K562 (cell line): Measurements from ENCODE around the gene KCNK16. TPM values are rescaled to one million over a fixed set of nuclear protein-coding genes. Genes with fewer than 3 reads are reported as not detected.

ENCODE experiments used
- ATAC-seq: fragments of 200-7000 bp; cut with Tn5 transposase; 3 replicates; pipeline ENCODE4 v1.9.1; 2020; ENCODE audit warnings: moderate library complexity
- BruUV-seq: library from RNA; stranded (reverse); fragments of 400-500 nt; replicated peaks from 2 replicates; lab custom pipeline; 2021; lab: Mats Ljungman, UMichigan
- CTCF ChIA-PET: fragments of 300-600 bp; formaldehyde crosslinking; extraction: SDS; loops from one replicate; lab custom pipeline; 2021; ENCODE audit warnings: low intra/inter-chr PET ratio; lab: Yijun Ruan, JAX
- POLR2A ChIA-PET: fragments of 300-600, 350-650 bp; sonication (Branson Sonifier 250); formaldehyde crosslinking; extraction: SDS; loops from one replicate; lab custom pipeline; 2021; ENCODE audit warnings: antibody characterized with exemption, inconsistent platforms; lab: Yijun Ruan, JAX
- DNase-seq, 4 experiments: peaks; one replicate each; pipeline versions ENCODE4 v3.0.0 to v3.0.0-alpha.2; 2011 to 2018; ENCODE audit warnings: low spot score in 3 of 4, mixed read lengths in 3 of 4; ENCODE audit errors: extremely low read depth in 1 of 4
- FAIRE-seq: peaks from 2 replicates; lab custom pipeline; 2011; peaks lifted over from hg19 to GRCh38; lab: Jason Lieb, UNC
- H2AFZ ChIP-seq: 2 replicates; pipeline ENCODE4 v1.6.0; 2011; ENCODE audit warnings: low read depth, low read length, control low read depth, inconsistent platforms
- H3K27ac ChIP-seq: fragments of 200-600 bp; 3 replicates; pipeline ENCODE4 v1.8.0; 2011; ENCODE audit warnings: low read depth, mild to moderate bottlenecking, control low read depth, inconsistent platforms, low read length, moderate library complexity, mixed read lengths; ENCODE audit errors: extremely low read depth
- H3K27me3 ChIP-seq, 2 experiments: fragments of 300-600 bp in 1 of 2; 2 replicates in 1 of 2; 3 replicates in 1 of 2; pipeline versions ENCODE4 v1.6.0 to v1.8.0; 2011; ENCODE audit warnings: inconsistent platforms in 2 of 2, low read length in 2 of 2, mild to moderate bottlenecking in 1 of 2, mixed read lengths in 1 of 2, moderate library complexity in 1 of 2; ENCODE audit not compliant: control insufficient read depth in 2 of 2, insufficient read depth in 2 of 2
- H3K36me3 ChIP-seq: fragments of 300-600 bp; 3 replicates; pipeline ENCODE4 v1.8.0; 2011; ENCODE audit warnings: mild to moderate bottlenecking, low read length, inconsistent platforms; ENCODE audit not compliant: control insufficient read depth, insufficient read depth
- H3K4me1 ChIP-seq, 2 experiments: fragments of 200-600 bp in 1 of 2; replicated peaks in 1 of 2; 2 replicates in 1 of 2; 3 replicates in 1 of 2; pipeline versions ENCODE4 v1.5.1 to v1.8.0; 2011; ENCODE audit warnings: inconsistent platforms in 2 of 2, low read length in 2 of 2, mild to moderate bottlenecking in 1 of 2, mixed read lengths in 1 of 2, moderate library complexity in 1 of 2; ENCODE audit not compliant: control insufficient read depth in 2 of 2, insufficient read depth in 2 of 2
- H3K4me2 ChIP-seq: 2 replicates; pipeline ENCODE4 v1.6.1; 2011; ENCODE audit warnings: low read length, control low read depth, inconsistent platforms, mixed read lengths; ENCODE audit not compliant: insufficient read depth
- H3K4me3 ChIP-seq: fragments of 200-600 bp; sonication (generic), shearing (Covaris generic); 2 replicates; pipeline ENCODE4 v1.5.1; 2016; ENCODE audit warnings: control low read depth, inconsistent platforms
- H3K79me2 ChIP-seq: fragments of 200-600 bp; 3 replicates; pipeline ENCODE4 v1.8.0; 2011; ENCODE audit warnings: low read length, inconsistent platforms; ENCODE audit not compliant: control insufficient read depth, insufficient read depth
- H3K9ac ChIP-seq, 2 experiments: 2 replicates each; pipeline versions ENCODE4 v1.6.0 to v1.6.1; 2011; ENCODE audit warnings: low read depth in 2 of 2, low read length in 2 of 2, control low read depth in 1 of 2, inconsistent platforms in 1 of 2, mild to moderate bottlenecking in 1 of 2, mixed read lengths in 1 of 2; ENCODE audit not compliant: insufficient read depth in 1 of 2
- H3K9me1 ChIP-seq: one replicate; pipeline ENCODE4 v1.6.0; 2011; ENCODE audit warnings: inconsistent platforms, mild to moderate bottlenecking, low read length, moderate library complexity; ENCODE audit not compliant: control insufficient read depth, insufficient read depth
- H3K9me3 ChIP-seq: replicated peaks from 2 replicates; pipeline ENCODE4 v1.5.1; 2011; ENCODE audit warnings: low read depth, low read length, inconsistent platforms; ENCODE audit not compliant: control insufficient read depth, insufficient read depth
- H4K20me1 ChIP-seq: replicated peaks from 2 replicates; pipeline ENCODE4 v1.6.1; 2011; ENCODE audit warnings: low read length, inconsistent platforms, mixed read lengths; ENCODE audit not compliant: control insufficient read depth, insufficient read depth
- ASH1L ChIP-seq: fragments of 450-650 bp; IDR thresholded peaks from 2 replicates; pipeline ENCODE4 v1.6.1; 2018; ENCODE audit warnings: borderline replicate concordance, mild to moderate bottlenecking, low read depth; ENCODE audit not compliant: partially characterized antibody
- ELF2 ChIP-seq: fragments of 250-450 bp; sonication (Bioruptor Pico); IDR thresholded peaks from 2 replicates; pipeline ENCODE4 v1.5.0; 2021; ENCODE audit warnings: mild to moderate bottlenecking
- GTF2E2 ChIP-seq: fragments of 200-800 bp; sonication (Bioruptor generic); IDR thresholded peaks from 2 replicates; pipeline ENCODE4 v1.6.1; 2016; ENCODE audit warnings: missing genetic modification characterization, missing compliant biosample characterization
- LCOR ChIP-seq: sonication (generic); formaldehyde crosslinking; IDR thresholded peaks from 2 replicates; pipeline ENCODE4 v1.8.0; 2022; ENCODE audit warnings: mild to moderate bottlenecking, missing genetic modification reagents
- POU5F1 ChIP-seq: fragments of 150-350 bp; IDR thresholded peaks from 2 replicates; pipeline ENCODE4 v1.6.1; 2014; ENCODE audit warnings: borderline replicate concordance, low read length, low read depth, mild to moderate bottlenecking; ENCODE audit not compliant: partially characterized antibody
- SIX5 ChIP-seq, 2 experiments: IDR thresholded peaks; 2 replicates each; pipeline ENCODE4 v1.6.1; 2011; ENCODE audit warnings: low read length in 2 of 2, borderline replicate concordance in 1 of 2, low read depth in 1 of 2, mild to moderate bottlenecking in 1 of 2, moderate library complexity in 1 of 2; ENCODE audit not compliant: insufficient read depth in 1 of 2
- SMAD4 ChIP-seq: fragments of 250-450 bp; sonication (Bioruptor Pico); conservative IDR thresholded peaks from 2 replicates; pipeline ENCODE4 v1.8.0; 2021; ENCODE audit warnings: inconsistent platforms, mild to moderate bottlenecking, moderate library complexity
- SNRNP70 ChIP-seq: fragments of 200-400 bp; formaldehyde crosslinking; optimal IDR thresholded peaks from 2 replicates; pipeline ENCODE3; 2017; ENCODE audit warnings: low read depth, low read length
- ZHX1 ChIP-seq: fragments of 150-350 bp; conservative IDR thresholded peaks from 2 replicates; pipeline ENCODE4 v1.6.1; 2014; ENCODE audit warnings: low read length
- ZNF551 ChIP-seq: fragments of 250-450 bp; sonication (Bioruptor Pico); IDR thresholded peaks from 2 replicates; pipeline ENCODE4 v1.5.0; 2021; ENCODE audit warnings: mild to moderate bottlenecking, moderate library complexity
- ZNF707 ChIP-seq: fragments of 250-450 bp; sonication (Bioruptor Pico); conservative IDR thresholded peaks from 2 replicates; pipeline ENCODE4 v1.8.0; 2022; ENCODE audit warnings: inconsistent platforms, mild to moderate bottlenecking, moderate library complexity
- WGBS: fragments of 100-300 bp; shearing (Covaris generic); methylation state at CpG from one replicate; pipeline ENCODE4 v1.1.6; 2016; ENCODE audit warnings: low coverage, mixed read lengths; ENCODE audit not compliant: insufficient coverage; ENCODE audit errors: missing lambda C conversion rate; 5-methylcytosine and 5-hydroxymethylcytosine counted together
- in situ Hi-C: fragments of 300-500 bp; cut with MboI; formaldehyde crosslinking; loops from 4 replicates; pipeline ENCODE4 v1.15.0; 2018; ENCODE audit warnings: inconsistent platforms, mixed read lengths
- intact Hi-C: fragments of 100-400 bp; cut with micrococcal nuclease; formaldehyde crosslinking; loops from 2 replicates; pipeline ENCODE4 v1.14.2; 2022
- polyA plus RNA-seq, 8 experiments: library from polyadenylated mRNA; depleted of rRNA in 4 of 8; stranded (reverse) in 5 of 8; unstranded in 3 of 8; fragments of >200 nt; fragmentation: Nextera tagmentation in 2 of 8; fragmentation: Illumina TruSeq in 1 of 8; extraction: Ambion mirVana in 2 of 8; extraction: Trizol in 1 of 8; gene quantifications; 2 replicates each; pipeline versions ENCODE4 v1.2.1 to v1.2.3, GENCODE V29; 2011 to 2014; ENCODE audit warnings: inconsistent platforms in 1 of 8, missing spikeins in 1 of 8
- total RNA-seq, 7 experiments: library from RNA; depleted of rRNA in 6 of 7; stranded (reverse); fragments of >200 nt in 6 of 7; fragmentation: Illumina TruSeq in 2 of 7; extraction: Trizol in 2 of 7; gene quantifications; 2 replicates each; pipeline versions ENCODE4 v1.2.1 to v1.2.3, GENCODE V29; 2011 to 2021; ENCODE audit warnings: low replicate concordance in 1 of 7
- TF ChIP-seq, protein P1 (sequence below): fragments of 450-650 bp; IDR thresholded peaks from one replicate; pipeline ENCODE4 v1.6.1; 2018; ENCODE audit warnings: mild to moderate bottlenecking, moderate library complexity; ENCODE audit not compliant: partially characterized antibody
- TF ChIP-seq, protein P2 (sequence below): fragments of 200-800 bp; sonication (Bioruptor generic); IDR thresholded peaks from 2 replicates; pipeline ENCODE4 v1.6.1; 2017; ENCODE audit warnings: missing genetic modification characterization, missing compliant biosample characterization
- TF ChIP-seq, protein P3 (sequence below): fragments of 450-650 bp; conservative IDR thresholded peaks from 2 replicates; pipeline ENCODE4 v1.6.1; 2016; ENCODE audit warnings: missing genetic modification characterization, low read depth, mild to moderate bottlenecking, control low read depth, missing compliant biosample characterization

KCNK16 gene
- total and polyA plus RNA-seq, 9 of the 15 experiments (the other 6 are each of a cell fraction or from before 2014, with no cell fraction given): not detected

DNA sequence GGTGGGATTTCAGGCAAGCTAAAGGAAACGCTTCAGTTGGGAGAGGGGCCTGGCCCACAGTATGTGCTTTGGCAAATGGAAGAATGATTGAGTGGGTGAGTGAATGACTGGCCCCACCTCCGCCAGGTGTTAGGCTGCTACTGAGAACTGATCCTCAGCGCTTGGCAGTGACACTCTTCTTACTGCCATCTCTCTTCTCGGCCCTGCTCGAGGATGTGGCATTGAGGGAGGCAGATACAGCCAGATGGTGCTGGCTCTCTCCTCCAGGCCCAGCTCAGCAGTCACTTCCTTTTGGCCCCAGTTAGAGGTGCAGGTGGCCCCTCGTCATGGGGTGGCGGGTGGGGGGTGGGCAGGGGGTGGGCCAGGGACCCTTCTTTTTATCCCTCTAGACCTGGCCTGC, 54.3 kb downstream of the KCNK16 start:
- Histone ChIP-seq H3K9ac (no peak overlapping the region), H3K9me3 (no peaks in the 10 kb centered on the region), H4K20me1 (no peaks in the 10 kb centered on the region), H3K4me2 (no peak overlapping the region), H3K27ac (no peak overlapping the region), H3K4me1 (no peaks in the 10 kb centered on the region), H2AFZ (no peak overlapping the region), H3K4me3 (no peak overlapping the region), H3K9me1 (no peaks in the 10 kb centered on the region), H3K36me3 (no peaks in the 10 kb centered on the region), H3K79me2 (no peaks in the 10 kb centered on the region), H3K27me3 (peaks cover 39 to 43% of the 10 kb centered on the region in 2 experiments)
- in situ Hi-C loops (no loop called here), intact Hi-C loops (no loop called here)
- ATAC-seq: no peak
- FAIRE-seq: peak; percentile 44
- ChIA-PET POLR2A (no interaction called here), CTCF (no interaction called here)
- no peak for DNase-seq
- BruUV-seq: no TSS peak
- WGBS: under 1% methylated on average over 7 of the region's 7 CpGs
- TF ChIP-seq, protein P1, sequence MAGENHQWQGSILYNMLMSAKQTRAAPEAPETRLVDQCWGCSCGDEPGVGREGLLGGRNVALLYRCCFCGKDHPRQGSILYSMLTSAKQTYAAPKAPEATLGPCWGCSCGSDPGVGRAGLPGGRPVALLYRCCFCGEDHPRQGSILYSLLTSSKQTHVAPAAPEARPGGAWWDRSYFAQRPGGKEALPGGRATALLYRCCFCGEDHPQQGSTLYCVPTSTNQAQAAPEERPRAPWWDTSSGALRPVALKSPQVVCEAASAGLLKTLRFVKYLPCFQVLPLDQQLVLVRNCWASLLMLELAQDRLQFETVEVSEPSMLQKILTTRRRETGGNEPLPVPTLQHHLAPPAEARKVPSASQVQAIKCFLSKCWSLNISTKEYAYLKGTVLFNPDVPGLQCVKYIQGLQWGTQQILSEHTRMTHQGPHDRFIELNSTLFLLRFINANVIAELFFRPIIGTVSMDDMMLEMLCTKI: no peak
- TF ChIP-seq SIX5 (IDR thresholded peaks at IDR 0.05; ENCODE audit: borderline replicate concordance in 1 of 2, insufficient read depth in 1 of 2, low read depth in 1 of 2, low read length in 2 of 2) (no peak), ZNF707 (CRISPR knock-in tag) (no peak), GTF2E2 (tag) (no peak), ELF2 (CRISPR knock-in tag) (no peak), ASH1L (no peak), POU5F1 (no peak), ZNF551 (CRISPR knock-in tag) (no peak), SNRNP70 (no peak), LCOR (CRISPR knock-in tag) (no peak), SMAD4 (CRISPR knock-in tag) (no peak), ZHX1 (no peak)
- TF ChIP-seq, protein P2, sequence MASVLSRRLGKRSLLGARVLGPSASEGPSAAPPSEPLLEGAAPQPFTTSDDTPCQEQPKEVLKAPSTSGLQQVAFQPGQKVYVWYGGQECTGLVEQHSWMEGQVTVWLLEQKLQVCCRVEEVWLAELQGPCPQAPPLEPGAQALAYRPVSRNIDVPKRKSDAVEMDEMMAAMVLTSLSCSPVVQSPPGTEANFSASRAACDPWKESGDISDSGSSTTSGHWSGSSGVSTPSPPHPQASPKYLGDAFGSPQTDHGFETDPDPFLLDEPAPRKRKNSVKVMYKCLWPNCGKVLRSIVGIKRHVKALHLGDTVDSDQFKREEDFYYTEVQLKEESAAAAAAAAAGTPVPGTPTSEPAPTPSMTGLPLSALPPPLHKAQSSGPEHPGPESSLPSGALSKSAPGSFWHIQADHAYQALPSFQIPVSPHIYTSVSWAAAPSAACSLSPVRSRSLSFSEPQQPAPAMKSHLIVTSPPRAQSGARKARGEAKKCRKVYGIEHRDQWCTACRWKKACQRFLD: no peak
- TF ChIP-seq, protein P3, sequence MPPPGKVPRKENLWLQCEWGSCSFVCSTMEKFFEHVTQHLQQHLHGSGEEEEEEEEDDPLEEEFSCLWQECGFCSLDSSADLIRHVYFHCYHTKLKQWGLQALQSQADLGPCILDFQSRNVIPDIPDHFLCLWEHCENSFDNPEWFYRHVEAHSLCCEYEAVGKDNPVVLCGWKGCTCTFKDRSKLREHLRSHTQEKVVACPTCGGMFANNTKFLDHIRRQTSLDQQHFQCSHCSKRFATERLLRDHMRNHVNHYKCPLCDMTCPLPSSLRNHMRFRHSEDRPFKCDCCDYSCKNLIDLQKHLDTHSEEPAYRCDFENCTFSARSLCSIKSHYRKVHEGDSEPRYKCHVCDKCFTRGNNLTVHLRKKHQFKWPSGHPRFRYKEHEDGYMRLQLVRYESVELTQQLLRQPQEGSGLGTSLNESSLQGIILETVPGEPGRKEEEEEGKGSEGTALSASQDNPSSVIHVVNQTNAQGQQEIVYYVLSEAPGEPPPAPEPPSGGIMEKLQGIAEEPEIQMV: no peak
